ENCODE results near the gene PLXNB2. TPM values are rescaled to one million over a fixed set of nuclear protein-coding genes. Genes with fewer than 3 reads are reported as not detected.

The PLXNB2 gene
- total RNA-seq, 1 experiment from 2014 or later, result 227 TPM

DNA sequence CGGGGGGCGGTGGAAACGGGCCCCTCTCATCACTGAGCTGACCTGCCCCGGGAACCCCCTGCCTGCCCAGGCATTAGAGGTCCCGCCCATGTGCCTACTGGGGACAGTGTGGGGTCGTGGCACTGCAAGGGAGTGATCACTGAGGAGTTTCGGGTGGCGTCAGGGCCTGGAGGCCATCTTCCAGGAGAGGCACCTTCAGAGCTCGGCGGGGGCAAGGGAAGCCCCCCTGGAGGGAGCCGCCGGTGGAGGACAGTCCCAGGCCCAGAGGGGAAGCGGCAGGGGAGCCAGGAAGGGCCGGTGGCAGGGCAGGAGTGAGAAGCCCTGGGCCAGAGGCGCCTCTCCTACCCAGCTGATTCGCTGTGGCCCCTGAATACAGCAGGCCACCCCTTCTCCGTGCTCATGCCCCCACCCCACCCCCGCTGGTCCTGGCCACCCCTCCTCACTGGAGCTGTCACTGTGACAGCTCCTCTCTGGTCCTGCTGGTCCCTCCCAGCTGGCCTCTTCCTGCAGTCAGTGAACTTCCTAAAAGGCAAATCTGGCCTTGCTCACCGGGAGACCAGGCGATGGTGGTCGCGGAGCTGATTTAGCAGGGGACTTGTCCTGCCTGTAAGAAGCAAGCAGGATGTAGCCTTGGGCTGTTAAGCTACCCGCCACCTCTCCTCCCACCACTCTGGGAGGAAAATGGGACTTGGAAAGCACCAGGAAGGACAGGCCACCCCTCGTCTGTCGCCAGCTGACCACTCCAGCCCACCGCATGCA lies 35.2 kb downstream of the PLXNB2 start:
- Histone ChIP-seq H3K27me3 (ENCODE audit: control insufficient read depth, insufficient read depth, low read length) (no peaks in the 10 kb centered on the region), H3K4me1 (ENCODE audit: control insufficient read depth, insufficient read depth, low read length) (peaks cover 23% of the 10 kb centered on the region), H3K36me3 (ENCODE audit: control insufficient read depth, insufficient read depth, low read length) (no peaks in the 10 kb centered on the region), H3K4me3 (ENCODE audit: low read depth in 2 of 2, low read length in 2 of 2) (peak overlapping the region in 1 of 2 experiments; percentile 8; a peak in 1 of 4 replicates), H3K9me3 (ENCODE audit: control insufficient read depth, insufficient read depth, low read depth, low read length) (no peaks in the 10 kb centered on the region), H3K27ac (ENCODE audit: low read length) (peak overlapping the region; percentile 54; the same call in 1 of the 2 replicates)
- TF ChIP-seq, protein P1, sequence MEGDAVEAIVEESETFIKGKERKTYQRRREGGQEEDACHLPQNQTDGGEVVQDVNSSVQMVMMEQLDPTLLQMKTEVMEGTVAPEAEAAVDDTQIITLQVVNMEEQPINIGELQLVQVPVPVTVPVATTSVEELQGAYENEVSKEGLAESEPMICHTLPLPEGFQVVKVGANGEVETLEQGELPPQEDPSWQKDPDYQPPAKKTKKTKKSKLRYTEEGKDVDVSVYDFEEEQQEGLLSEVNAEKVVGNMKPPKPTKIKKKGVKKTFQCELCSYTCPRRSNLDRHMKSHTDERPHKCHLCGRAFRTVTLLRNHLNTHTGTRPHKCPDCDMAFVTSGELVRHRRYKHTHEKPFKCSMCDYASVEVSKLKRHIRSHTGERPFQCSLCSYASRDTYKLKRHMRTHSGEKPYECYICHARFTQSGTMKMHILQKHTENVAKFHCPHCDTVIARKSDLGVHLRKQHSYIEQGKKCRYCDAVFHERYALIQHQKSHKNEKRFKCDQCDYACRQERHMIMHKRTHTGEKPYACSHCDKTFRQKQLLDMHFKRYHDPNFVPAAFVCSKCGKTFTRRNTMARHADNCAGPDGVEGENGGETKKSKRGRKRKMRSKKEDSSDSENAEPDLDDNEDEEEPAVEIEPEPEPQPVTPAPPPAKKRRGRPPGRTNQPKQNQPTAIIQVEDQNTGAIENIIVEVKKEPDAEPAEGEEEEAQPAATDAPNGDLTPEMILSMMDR (IDR thresholded peaks at IDR 0.05), result no peak
- TF ChIP-seq POLR2AphosphoS5 (IDR thresholded peaks at IDR 0.05; ENCODE audit: low read depth, low read length) (no peak), TCF7L2 (IDR thresholded peaks at IDR 0.05; ENCODE audit: low read depth, low read length) (no peak), SIN3A (IDR thresholded peaks at IDR 0.05; ENCODE audit: borderline replicate concordance, insufficient read depth, low read depth, low read length) (no peak)
- TF ChIP-seq, protein P2, sequence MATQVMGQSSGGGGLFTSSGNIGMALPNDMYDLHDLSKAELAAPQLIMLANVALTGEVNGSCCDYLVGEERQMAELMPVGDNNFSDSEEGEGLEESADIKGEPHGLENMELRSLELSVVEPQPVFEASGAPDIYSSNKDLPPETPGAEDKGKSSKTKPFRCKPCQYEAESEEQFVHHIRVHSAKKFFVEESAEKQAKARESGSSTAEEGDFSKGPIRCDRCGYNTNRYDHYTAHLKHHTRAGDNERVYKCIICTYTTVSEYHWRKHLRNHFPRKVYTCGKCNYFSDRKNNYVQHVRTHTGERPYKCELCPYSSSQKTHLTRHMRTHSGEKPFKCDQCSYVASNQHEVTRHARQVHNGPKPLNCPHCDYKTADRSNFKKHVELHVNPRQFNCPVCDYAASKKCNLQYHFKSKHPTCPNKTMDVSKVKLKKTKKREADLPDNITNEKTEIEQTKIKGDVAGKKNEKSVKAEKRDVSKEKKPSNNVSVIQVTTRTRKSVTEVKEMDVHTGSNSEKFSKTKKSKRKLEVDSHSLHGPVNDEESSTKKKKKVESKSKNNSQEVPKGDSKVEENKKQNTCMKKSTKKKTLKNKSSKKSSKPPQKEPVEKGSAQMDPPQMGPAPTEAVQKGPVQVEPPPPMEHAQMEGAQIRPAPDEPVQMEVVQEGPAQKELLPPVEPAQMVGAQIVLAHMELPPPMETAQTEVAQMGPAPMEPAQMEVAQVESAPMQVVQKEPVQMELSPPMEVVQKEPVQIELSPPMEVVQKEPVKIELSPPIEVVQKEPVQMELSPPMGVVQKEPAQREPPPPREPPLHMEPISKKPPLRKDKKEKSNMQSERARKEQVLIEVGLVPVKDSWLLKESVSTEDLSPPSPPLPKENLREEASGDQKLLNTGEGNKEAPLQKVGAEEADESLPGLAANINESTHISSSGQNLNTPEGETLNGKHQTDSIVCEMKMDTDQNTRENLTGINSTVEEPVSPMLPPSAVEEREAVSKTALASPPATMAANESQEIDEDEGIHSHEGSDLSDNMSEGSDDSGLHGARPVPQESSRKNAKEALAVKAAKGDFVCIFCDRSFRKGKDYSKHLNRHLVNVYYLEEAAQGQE (IDR thresholded peaks at IDR 0.05; ENCODE audit: insufficient read depth in 1 of 2, low read depth in 2 of 2, low read length in 1 of 2), result no peak
- CTCF ChIA-PET, result interaction anchor here (0.7 to 1.0 kb wide), 4 partner anchors 9 to 59 kb away, joined by 3 to 6 read pairs (median 4); no protein-coding TSS in a partner anchor
- POLR2A ChIA-PET, result interaction anchor here (0.6 kb wide), 1 partner anchor 42 kb away, joined by 6 read pairs; no protein-coding TSS in a partner anchor
- in situ Hi-C loops (cut with HindIII; ENCODE audit: low pct_unique_long_range_greater_than_20kb, low sequenced_read_pairs), result no loop called here
- DNase-seq (ENCODE audit: low read depth, low spot score) (no peak), ATAC-seq (peak; percentile 13)
- BruUV-seq (replicated peaks), result no TSS peak
- intact Hi-C loops (cut with micrococcal nuclease; ENCODE audit: unreplicated experiment), result loop anchor here (5.0 kb wide), 1 partner anchor 70 kb away; the partner anchor contains the start of gene PPP6R2

DNA sequence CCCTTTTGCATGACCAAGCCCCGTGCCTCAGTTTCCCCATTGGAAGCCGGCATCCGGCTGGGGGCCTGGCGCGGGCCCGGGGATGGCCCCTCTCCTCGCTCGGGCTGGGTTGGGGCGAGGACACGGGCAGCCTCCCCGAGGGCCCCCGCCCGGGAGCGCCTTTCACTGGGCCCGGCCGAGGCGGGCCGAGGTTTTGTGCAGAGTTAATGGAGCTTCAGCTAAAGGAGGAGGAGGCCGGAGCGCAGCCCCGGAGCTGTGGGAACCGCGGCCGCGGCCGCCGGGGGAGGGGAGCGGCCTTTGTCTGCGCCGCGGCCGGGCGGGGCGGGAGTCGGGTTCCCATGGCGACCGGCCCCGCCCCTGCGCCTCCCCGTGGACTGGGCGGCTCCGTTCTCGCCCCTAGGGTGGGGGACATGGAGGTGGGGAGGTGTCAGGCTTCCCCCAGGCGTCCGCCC lies 35.9 kb downstream of the PLXNB2 start:
- no TSS peak for BruUV-seq (replicated peaks)
- intact Hi-C loops (cut with micrococcal nuclease; ENCODE audit: unreplicated experiment) (loop anchor here (5.0 kb wide), 1 partner anchor 71 kb away; the partner anchor contains the start of gene PPP6R2), in situ Hi-C loops (cut with HindIII; ENCODE audit: low pct_unique_long_range_greater_than_20kb, low sequenced_read_pairs) (no loop called here)
- no peak for TF ChIP-seq SIN3A (IDR thresholded peaks at IDR 0.05; ENCODE audit: borderline replicate concordance, insufficient read depth, low read depth, low read length)
- TF ChIP-seq, protein P2 (IDR thresholded peaks at IDR 0.05; ENCODE audit: insufficient read depth in 1 of 2, low read depth in 2 of 2, low read length in 1 of 2), result 0 out of 4 replicates have a peak, but pooled peaks of 1 of the 2 experiments have one; percentile 11
- TF ChIP-seq, protein P1 (IDR thresholded peaks at IDR 0.05), result no peak; the same call in 1 of the 2 replicates
- 0 out of 2 replicates have a peak, but pooled peaks have one; percentile 39 for TF ChIP-seq POLR2AphosphoS5 (IDR thresholded peaks at IDR 0.05; ENCODE audit: low read depth, low read length)
- TF ChIP-seq TCF7L2 (IDR thresholded peaks at IDR 0.05; ENCODE audit: low read depth, low read length), result no peak
- DNase-seq (ENCODE audit: low read depth, low spot score), result no peak
- POLR2A ChIA-PET, result interaction anchor here (0.5 to 0.6 kb wide), 2 partner anchors 21 to 52 kb away, joined by 8 to 9 read pairs; no protein-coding TSS in a partner anchor
- H3K27ac ChIP-seq (ENCODE audit: low read length), result peak overlapping the region; percentile 70
- no peaks in the 10 kb centered on the region for H3K36me3 ChIP-seq (ENCODE audit: control insufficient read depth, insufficient read depth, low read length)
- no peaks in the 10 kb centered on the region for H3K9me3 ChIP-seq (ENCODE audit: control insufficient read depth, insufficient read depth, low read depth, low read length)
- H3K4me3 ChIP-seq (ENCODE audit: low read depth in 2 of 2, low read length in 2 of 2), result peak overlapping the region; percentile 56 to 59
- peak; percentile 57 for ATAC-seq
- CTCF ChIA-PET, result interaction anchor here (0.6 to 0.9 kb wide), 4 partner anchors 8 to 225 kb away, joined by 3 to 10 read pairs (median 4); no protein-coding TSS in a partner anchor
- H3K4me1 ChIP-seq (ENCODE audit: control insufficient read depth, insufficient read depth, low read length), result peaks cover 23% of the 10 kb centered on the region
- no peaks in the 10 kb centered on the region for H3K27me3 ChIP-seq (ENCODE audit: control insufficient read depth, insufficient read depth, low read length)

Measured in Panc1 (cell line).